Vagina (tissue), 2 donors: ENCODE data around the gene ASB7.

Experiments
- POLR2A ChIP-seq, 2 donors: fragments of 450-650 bp; IDR thresholded peaks; one replicate each; pipeline ENCODE4 v1.6.1; 2017; ENCODE audit warnings: antibody characterized with exemption in 2 of 2, mild to moderate bottlenecking in 2 of 2, moderate library complexity in 2 of 2
- POLR2AphosphoS5 ChIP-seq, 2 donors: sonication (generic); formaldehyde crosslinking; IDR thresholded peaks; one replicate each; pipeline ENCODE4 v1.9.0; 2017; ENCODE audit warnings: antibody characterized with exemption in 2 of 2, mild to moderate bottlenecking in 2 of 2, low read depth in 1 of 2; ENCODE audit not compliant: insufficient read depth in 1 of 2
- TF ChIP-seq, protein P1 (sequence below), 3 experiments: fragments of 450-650 bp in 2 of 3; fragments of 200-600 bp in 1 of 3; sonication (generic) in 1 of 3; IDR thresholded peaks; one replicate each; pipeline ENCODE4 v1.5.1; 2017 to 2019; ENCODE audit warnings: antibody characterized with exemption in 3 of 3, mild to moderate bottlenecking in 2 of 3, moderate library complexity in 2 of 3

- TF ChIP-seq, protein P1, sequence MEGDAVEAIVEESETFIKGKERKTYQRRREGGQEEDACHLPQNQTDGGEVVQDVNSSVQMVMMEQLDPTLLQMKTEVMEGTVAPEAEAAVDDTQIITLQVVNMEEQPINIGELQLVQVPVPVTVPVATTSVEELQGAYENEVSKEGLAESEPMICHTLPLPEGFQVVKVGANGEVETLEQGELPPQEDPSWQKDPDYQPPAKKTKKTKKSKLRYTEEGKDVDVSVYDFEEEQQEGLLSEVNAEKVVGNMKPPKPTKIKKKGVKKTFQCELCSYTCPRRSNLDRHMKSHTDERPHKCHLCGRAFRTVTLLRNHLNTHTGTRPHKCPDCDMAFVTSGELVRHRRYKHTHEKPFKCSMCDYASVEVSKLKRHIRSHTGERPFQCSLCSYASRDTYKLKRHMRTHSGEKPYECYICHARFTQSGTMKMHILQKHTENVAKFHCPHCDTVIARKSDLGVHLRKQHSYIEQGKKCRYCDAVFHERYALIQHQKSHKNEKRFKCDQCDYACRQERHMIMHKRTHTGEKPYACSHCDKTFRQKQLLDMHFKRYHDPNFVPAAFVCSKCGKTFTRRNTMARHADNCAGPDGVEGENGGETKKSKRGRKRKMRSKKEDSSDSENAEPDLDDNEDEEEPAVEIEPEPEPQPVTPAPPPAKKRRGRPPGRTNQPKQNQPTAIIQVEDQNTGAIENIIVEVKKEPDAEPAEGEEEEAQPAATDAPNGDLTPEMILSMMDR (IDR thresholded peaks at IDR 0.05), result no peak
- TF ChIP-seq POLR2AphosphoS5 (IDR thresholded peaks at IDR 0.05; ENCODE audit: insufficient read depth in 1 of 2, low read depth in 1 of 2), result no peak
- no peak for TF ChIP-seq POLR2A (IDR thresholded peaks at IDR 0.05)
These were observed 68.2 kb downstream of the ASB7 start for GRCh38 chr15:100670505-100671021.
